Fibroblast of pulmonary artery (primary cell): ENCODE measurements around the gene CNOT8.
A peak's percentile ranks its signal among the peaks of the same experiment; 100 is the strongest.

Experiments
- DNase-seq: peaks from one replicate; pipeline ENCODE4 v3.0.0-alpha.2; 2010; ENCODE audit warnings: low read depth
- H3K4me3 ChIP-seq: replicated peaks from 2 replicates; pipeline ENCODE4 v1.5.1; 2011; ENCODE audit warnings: low read depth, mild to moderate bottlenecking, control low read depth, low read length, moderate library complexity
- TF ChIP-seq, protein P1 (sequence below): IDR thresholded peaks from 2 replicates; pipeline ENCODE4 v1.5.1; 2011; ENCODE audit warnings: mild to moderate bottlenecking, control low read depth, low read length, inconsistent platforms; ENCODE audit errors: missing control alignments

CNOT8 gene

DNA sequence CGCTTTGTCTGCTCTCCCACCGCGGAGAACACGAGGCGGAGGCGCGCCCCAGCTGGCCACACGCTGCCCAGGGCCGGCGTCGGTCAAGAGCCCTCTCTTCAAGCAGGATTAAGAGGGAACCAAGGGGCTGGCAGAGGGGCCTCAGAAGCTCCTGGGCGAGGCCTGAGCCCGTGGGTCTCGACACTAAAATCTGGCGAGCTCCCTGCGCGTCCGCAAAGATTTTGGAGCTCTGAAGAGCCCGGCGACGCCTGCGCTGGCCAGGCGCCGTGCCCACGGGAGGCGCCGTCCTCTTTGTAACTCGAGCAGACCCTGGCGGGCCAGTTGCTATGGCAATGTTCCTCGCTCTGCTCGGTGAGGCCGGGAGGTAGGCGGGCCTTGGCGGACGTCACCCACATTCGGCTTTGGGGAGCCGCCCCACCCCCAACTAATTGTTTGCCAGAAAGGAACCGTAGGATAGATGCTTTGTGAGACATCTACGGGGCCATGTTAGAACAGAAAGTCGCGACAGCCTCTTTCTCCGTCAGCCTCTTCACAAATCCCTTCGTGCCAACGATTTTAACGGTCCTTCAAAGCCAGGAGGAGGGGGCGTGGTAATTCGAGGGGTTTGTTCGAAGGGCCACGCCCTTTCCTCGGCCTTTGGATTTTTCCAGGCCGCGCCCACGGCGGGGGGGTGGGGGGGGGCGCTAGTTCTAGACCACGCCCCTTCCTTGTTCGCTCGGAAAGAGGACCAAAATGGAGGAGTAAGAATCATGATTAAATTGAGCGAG, 714 bp upstream of the CNOT8 start:
- peak overlapping the region; percentile 59 for H3K4me3 ChIP-seq
- DNase-seq, result peak; percentile 96
- TF ChIP-seq, protein P1, sequence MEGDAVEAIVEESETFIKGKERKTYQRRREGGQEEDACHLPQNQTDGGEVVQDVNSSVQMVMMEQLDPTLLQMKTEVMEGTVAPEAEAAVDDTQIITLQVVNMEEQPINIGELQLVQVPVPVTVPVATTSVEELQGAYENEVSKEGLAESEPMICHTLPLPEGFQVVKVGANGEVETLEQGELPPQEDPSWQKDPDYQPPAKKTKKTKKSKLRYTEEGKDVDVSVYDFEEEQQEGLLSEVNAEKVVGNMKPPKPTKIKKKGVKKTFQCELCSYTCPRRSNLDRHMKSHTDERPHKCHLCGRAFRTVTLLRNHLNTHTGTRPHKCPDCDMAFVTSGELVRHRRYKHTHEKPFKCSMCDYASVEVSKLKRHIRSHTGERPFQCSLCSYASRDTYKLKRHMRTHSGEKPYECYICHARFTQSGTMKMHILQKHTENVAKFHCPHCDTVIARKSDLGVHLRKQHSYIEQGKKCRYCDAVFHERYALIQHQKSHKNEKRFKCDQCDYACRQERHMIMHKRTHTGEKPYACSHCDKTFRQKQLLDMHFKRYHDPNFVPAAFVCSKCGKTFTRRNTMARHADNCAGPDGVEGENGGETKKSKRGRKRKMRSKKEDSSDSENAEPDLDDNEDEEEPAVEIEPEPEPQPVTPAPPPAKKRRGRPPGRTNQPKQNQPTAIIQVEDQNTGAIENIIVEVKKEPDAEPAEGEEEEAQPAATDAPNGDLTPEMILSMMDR, result no peak

GRCh38 chr5:154858972-154859871, 795 bp downstream of the CNOT8 start:
- DNase-seq, result no peak
- TF ChIP-seq, protein P1, result no peak
- peak overlapping the region; percentile 59 for H3K4me3 ChIP-seq

GRCh38 chr5:154860123-154860522, 1.7 kb downstream of the CNOT8 start:
- TF ChIP-seq, protein P1, result no peak
- H3K4me3 ChIP-seq, result peak overlapping the region; percentile 59
- DNase-seq, result peak; percentile 72

GRCh38 chr5:154860765-154861164, 2.3 kb downstream of the CNOT8 start:
- peak overlapping the region; percentile 59 for H3K4me3 ChIP-seq
- DNase-seq, result no peak
- TF ChIP-seq, protein P1, result no peak

GRCh38 chr5:154861946-154862345, 3.5 kb downstream of the CNOT8 start:
- no peak overlapping the region for H3K4me3 ChIP-seq
- DNase-seq, result no peak
- TF ChIP-seq, protein P1, result no peak

DNA sequence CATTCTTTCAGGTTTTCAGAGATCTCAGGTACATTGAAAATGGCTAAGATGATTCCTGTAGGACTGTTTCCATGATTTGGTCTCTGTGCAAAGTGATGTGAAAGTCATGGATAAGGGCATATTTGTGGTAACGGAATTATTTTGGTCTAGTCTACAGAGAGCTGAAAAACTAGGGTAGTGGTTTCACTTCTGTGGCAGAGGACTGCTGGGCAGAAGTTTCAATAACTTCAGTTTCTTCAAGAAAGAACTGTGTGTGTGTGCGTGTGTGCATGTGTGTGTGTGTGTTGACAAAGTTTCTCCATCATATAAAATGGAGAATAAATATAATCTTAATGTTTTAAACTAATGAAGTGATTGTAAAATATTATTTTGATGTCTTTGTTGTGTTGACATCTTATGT, 4.3 kb downstream of the CNOT8 start:
- DNase-seq, result no peak
- TF ChIP-seq, protein P1, result no peak
- H3K4me3 ChIP-seq, result no peak overlapping the region
